ELR (cell line): Measurements from ENCODE around the gene LMBR1.
"Not testable (repeated sequence)": the region's sequence is repeated elsewhere in the genome, so short reads cannot be mapped to it uniquely, and the experiment has no call there.

Experiments
- DNase-seq: peaks from one replicate; pipeline ENCODE4 v3.0.0-alpha.2; 2015; ENCODE audit warnings: low read depth

Gene LMBR1

GRCh38 chr7:156845379-156846101 is 47.4 kb downstream of the LMBR1 start:
- peak; percentile 24 for DNase-seq

DNA sequence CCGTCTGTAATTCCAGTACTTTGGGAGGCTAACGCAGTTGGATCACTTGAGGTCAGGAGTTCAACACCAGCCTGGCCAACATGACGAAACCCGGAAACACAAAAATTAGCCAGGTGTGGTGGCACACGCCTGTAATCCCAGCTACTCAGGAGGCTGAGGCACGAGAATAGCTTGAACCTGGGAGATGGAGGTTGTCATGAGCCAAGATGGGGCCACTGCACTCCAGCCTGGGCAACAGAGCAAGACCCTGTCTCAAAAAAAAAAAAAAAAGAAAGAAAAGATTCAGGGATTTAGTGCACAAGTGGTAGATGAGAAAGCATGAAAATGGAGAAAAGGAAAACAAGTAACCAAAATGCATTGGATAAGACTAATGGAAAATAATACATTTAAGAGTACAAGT is 49.4 kb downstream of the LMBR1 start:
- not testable (repeated sequence) for DNase-seq

GRCh38 chr7:156843157-156843556 is 49.8 kb downstream of the LMBR1 start:
- DNase-seq, result no peak

- no peak for DNase-seq
Measured at GRCh38 chr7:156842740-156843140, 50.2 kb downstream of the LMBR1 start.

GRCh38 chr7:156842317-156842716 is 50.7 kb downstream of the LMBR1 start:
- no peak for DNase-seq

- no peak for DNase-seq
Measured at GRCh38 chr7:156841497-156841896, 51.5 kb downstream of the LMBR1 start.

DNA sequence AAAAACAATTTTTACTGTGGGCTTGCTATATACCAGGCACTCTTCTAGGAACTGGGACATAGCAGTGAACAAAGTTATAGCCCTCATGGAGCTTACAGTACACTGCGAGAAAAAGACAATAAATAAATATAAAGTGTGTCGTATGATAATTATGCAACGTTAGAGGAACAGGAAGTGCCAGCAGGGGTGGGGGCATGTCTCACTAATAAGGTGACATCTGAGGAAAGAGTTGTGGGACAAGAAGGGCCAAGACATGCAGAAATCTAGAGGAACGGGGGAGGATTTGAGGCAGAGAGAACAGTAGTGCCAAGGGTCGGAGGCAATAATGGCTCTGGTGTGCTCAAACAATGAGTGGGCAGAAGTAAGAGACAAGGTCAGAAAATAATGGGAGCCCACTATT is 52.8 kb downstream of the LMBR1 start:
- peak; percentile 5 for DNase-seq

GRCh38 chr7:156836443-156836842 is 56.5 kb downstream of the LMBR1 start:
- peak; percentile 29 for DNase-seq

DNA sequence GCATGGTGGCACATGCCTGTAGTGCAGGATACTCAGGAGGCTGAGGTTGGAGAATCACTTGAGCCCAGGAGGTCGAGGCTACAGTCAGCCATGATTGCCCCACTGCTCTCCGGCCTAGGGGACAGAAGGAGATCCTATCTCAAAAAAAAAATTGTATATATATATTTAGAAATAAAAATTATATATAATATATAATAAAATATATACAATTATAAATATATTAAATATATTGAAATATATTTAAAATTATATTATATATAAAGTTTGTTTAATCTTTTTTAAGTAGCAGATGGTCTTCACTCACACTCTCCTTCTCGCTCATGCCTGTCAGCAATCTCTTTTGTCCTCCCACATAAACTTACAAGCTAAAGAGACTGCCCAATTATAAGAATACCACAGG is 58.5 kb downstream of the LMBR1 start:
- DNase-seq, result no peak

DNA sequence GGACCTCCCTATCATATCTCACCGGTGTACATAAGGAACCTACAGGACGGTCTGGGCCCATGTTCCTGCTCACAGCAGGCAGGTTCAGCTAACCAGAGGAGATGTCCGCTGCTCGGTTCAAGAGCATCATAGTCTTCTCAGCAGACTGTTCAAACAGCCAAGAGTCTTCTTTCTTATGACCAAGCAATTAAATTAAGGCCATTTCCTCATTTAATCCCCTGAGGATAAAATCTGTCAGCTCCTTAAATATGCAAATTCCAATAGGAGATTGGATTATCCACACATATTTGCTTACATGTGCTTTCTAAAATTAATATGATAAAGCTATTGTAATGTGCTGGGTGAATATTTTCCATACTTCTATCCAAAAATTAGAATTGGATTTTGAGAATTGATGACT is 59.7 kb downstream of the LMBR1 start:
- no peak for DNase-seq

GRCh38 chr7:156832195-156832877 is 60.6 kb downstream of the LMBR1 start:
- no peak for DNase-seq

- DNase-seq, result no peak
Measured at GRCh38 chr7:156829669-156830336, 63.2 kb downstream of the LMBR1 start.

- peak; percentile 42 for DNase-seq
Measured at GRCh38 chr7:156827587-156828203, 65.3 kb downstream of the LMBR1 start.

DNA sequence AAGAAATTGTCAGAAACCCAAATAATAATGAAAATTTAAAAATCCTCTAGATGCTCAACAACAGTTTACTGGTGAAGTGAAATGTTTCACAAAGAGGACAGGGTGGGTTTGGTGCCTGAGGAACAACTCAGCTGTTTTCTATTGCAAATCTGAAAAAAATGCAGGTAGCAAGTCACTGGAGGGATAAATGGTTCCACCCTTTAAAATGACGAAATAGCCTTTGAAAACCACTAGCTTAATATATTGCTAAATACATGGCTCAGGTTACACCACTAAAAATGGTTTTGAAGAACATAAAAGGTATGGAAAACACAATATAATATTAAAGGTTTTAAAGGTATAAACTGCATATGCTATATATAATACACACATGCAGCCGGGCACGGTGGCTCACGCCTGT is 69.5 kb downstream of the LMBR1 start:
- peak; percentile 11 for DNase-seq

- DNase-seq, result peak; percentile 8
Measured at GRCh38 chr7:156820445-156821063, 72.4 kb downstream of the LMBR1 start.

DNA sequence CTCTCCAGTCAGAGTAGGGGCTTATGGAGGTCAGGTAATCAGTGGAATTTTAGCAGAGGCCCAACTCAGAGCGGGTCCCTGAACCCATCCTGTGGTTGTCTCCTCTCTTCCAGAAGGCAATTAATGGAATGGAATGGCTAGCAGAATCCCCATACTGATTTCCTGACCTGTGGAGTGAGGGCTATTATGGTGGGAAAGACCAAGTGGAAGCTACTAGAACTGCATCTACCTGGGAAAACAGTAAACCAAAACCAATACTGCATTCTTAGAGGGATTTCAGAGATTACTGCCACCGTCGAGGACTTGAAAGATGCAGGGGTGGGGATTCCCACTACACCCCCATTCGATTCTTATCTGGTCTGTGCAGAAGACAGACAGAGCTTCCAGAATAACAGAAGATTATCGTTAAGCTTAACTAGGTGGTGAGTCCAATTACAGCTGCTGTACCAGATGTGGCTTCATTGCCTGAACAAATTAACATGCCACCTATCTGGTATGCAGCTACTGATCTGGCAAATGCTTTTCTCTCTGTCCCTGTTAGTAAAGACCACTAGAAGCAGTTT is 73.2 kb downstream of the LMBR1 start:
- DNase-seq, result no peak

- no peak for DNase-seq
Measured at GRCh38 chr7:156818133-156818532, 74.8 kb downstream of the LMBR1 start.

DNA sequence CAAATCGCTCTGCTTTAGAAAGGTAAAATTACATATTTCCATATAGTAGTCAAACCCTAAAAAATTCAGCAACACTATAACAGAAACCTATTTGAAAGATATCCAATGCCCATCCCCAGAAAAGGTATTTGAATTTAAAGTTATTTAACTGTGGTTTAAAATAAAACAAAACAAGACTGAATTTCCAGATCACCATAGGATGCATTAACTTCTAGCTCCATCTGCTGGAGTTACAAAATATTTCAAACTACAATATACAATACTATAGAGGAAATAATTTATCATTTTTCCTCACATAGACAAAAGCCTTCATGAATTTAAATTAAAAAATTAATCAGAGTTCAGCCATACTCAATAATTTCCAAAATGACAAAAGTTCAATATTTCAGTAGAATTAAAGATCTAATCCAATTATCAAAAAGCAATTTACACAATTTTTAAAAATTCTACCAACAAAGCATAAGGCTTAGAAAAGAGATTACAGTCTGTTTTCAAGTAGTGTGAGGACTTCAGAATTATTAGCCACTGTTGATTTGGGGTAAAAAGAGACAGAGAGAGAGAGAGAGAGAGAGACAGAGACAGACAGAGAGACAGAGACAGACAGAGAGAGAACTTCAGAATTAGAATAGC is 75.9 kb downstream of the LMBR1 start:
- peak; percentile 49 for DNase-seq

DNA sequence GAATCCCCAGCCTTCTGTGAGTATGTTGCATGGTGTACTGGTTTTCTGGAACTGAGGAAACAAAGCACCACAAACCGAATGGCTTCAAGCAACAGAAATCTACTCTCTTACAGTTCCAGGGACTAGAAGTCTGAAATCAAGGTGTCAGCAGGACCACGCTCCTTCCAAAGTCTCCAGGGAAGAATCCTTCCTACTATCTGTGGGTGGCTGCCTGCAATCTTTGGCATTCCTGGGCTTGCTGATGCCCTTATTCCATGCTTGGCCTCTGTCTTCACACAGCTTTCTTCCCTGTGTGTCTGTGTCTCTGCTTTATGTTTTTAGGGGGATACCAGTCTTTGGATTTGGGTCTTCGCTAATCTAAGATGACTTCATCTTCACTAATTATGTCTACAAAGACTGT is 81.3 kb downstream of the LMBR1 start:
- DNase-seq, result no peak

DNA sequence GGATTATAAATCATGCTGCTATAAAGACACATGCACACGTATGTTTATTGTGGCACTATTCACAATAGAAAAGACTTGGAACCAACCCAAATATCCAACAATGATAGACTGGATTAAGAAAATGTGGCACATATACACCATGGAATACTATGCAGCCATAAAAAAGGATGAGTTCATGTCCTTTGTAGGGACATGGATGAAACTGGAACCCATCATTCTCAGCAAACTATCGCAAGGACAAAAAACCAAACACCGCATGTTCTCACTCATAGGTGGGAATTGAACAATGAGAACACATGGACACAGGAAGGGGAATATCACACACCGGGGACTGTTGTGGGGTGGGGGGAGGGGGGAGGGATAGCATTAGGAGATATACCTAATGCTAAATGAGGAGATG is 89.3 kb downstream of the LMBR1 start:
- not testable (repeated sequence) for DNase-seq

DNA sequence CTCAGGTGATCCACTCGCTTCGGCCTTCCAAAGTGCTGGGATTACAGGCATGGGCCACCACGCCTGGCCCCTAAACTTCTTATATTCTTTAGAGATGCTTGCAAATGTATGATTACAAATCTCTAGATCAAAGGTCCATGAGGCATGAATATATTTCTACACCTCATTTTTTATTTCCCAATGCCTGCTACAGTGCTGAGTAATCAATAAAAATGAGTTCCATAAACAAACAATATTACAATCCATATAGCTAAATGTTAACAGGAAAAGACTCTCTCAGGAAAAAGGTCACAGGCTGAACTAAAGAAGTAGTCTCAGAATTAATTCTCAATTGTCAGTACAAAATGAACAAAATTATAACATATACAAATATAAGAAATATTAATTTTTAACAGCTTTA is 90.8 kb downstream of the LMBR1 start:
- no peak for DNase-seq

DNA sequence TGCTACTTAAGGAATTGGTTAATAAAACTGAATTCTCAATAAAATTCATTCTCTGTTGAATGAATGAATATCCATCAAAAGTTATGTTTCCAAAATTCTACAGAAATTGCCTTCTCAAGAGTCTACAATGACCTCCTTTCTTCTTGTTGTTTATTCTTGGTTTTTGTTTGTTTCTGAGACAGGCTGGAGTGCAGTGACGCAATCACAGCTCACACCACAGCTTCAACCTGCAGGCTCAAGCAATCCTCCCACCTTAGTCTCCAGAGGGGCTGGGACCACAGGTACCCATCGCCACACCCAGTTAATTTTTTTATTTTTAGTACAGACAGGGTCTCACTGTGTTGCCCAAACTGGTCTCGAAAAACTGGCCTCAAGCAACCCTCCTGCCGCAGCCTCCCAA is 97.6 kb downstream of the LMBR1 start:
- DNase-seq, result no peak
